Measurements from ENCODE around the gene SPTBN1.

GRCh38 chr2:54676656-54677055, 220.5 kb downstream of the SPTBN1 start:
- TF ChIP-seq CTCF (IDR thresholded peaks at IDR 0.05; ENCODE audit: low read length), result no peak
- no peak for TF ChIP-seq EZH2 (IDR thresholded peaks at IDR 0.05; ENCODE audit: borderline replicate concordance, low read length)

Measured in OCI-LY1 (cell line).